ENCODE data around the gene GLYATL1B. TPM values are rescaled to one million over a fixed set of nuclear protein-coding genes. Genes with fewer than 3 reads are reported as not detected.

Gene GLYATL1B
- total and polyA plus RNA-seq, 2 donors (not counting 1 experiment from before 2014, with no cell fraction given): not detected

DNA sequence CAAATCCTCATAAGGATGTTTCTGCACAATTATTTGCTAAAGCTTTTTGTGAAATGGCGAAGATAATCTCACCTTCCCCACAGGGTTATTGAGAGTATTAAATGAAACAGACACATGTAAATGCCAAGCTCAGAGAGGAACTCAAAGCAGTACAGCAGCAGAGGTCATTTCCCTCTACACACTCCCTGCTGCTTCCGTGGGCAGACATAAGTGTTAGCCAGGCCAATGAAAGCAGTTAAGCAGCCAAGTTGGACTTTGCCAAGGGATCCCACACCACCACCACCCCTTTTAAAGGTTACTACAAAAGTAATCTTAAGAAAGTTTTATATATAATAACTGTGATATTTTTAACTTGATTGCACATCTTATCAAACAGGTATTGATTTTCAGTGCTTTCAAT lies 52.5 kb downstream of the GLYATL1B start:
- H3K9ac ChIP-seq (ENCODE audit: low read length): no peak overlapping the region
- peaks cover 0 to under 1% (median 0%) of the 10 kb centered on the region in 3 donors for H3K9me3 ChIP-seq (ENCODE audit: control extremely low read depth in 1 of 3, control insufficient read depth in 2 of 3, insufficient read depth in 1 of 3, low read length in 2 of 3)
- H3K4me1 ChIP-seq (ENCODE audit: control insufficient read depth in 2 of 2, insufficient read depth in 2 of 2, low read length in 2 of 2): peaks cover 27 to 35% of the 10 kb centered on the region in 2 donors
- peaks cover 31% of the 10 kb centered on the region for H3K79me2 ChIP-seq (ENCODE audit: control insufficient read depth, insufficient read depth, low read length)
- POLR2A ChIA-PET: no interaction called here
- H3K27me3 ChIP-seq (replicated peaks in 1 of 4; ENCODE audit: control extremely low read depth in 1 of 4, control insufficient read depth in 3 of 4, insufficient read depth in 4 of 4, low read length in 3 of 4): no peaks in the 10 kb centered on the region
- CTCF ChIA-PET: interaction anchor here (1.3 to 5.6 kb wide), 4 partner anchors 9 to 181 kb away, joined by 3 to 63 read pairs (median 10); partner anchors contain the start of gene DTX4
- H3K36me3 ChIP-seq (replicated peaks in 1 of 2; ENCODE audit: control extremely low read depth in 1 of 2, control insufficient read depth in 1 of 2, extremely low read depth in 1 of 2, insufficient read depth in 2 of 2, low read length in 1 of 2): peaks cover 2 to 17% of the 10 kb centered on the region in 2 experiments
- Mint-ChIP-seq H3K27me3 (no peaks in the 10 kb centered on the region), H3K4me3 (no peak overlapping the region), H3K9me3 (ENCODE audit: insufficient read depth) (no peaks in the 10 kb centered on the region), H3K4me1 (peaks cover 52% of the 10 kb centered on the region), H3K27ac (no peak overlapping the region)
- H2AFZ ChIP-seq (ENCODE audit: insufficient read depth, low read depth, low read length, poor library complexity, severe bottlenecking): no peak overlapping the region
- TF ChIP-seq EZH2 (IDR thresholded peaks at IDR 0.05; ENCODE audit: borderline replicate concordance, insufficient read depth, low read depth, low read length, poor library complexity, severe bottlenecking) (no peak), CTCF (IDR thresholded peaks at IDR 0.05) (no peak)
- no peak for DNase-seq
- no peak overlapping the region for H3K27ac ChIP-seq (ENCODE audit: low read length in 2 of 2)
- no peak overlapping the region for H3K4me2 ChIP-seq (replicated peaks; ENCODE audit: low read depth, low read length, poor library complexity, severe bottlenecking)
- ATAC-seq (ENCODE audit: low read depth): no peak
- no CpG with 5 or more reads among the region's 2 CpGs for whole genome bisulfite sequencing (ENCODE audit: insufficient coverage)
- H3K4me3 ChIP-seq (ENCODE audit: control extremely low read depth in 1 of 5, extremely low read depth in 1 of 5, insufficient read depth in 1 of 5, low read depth in 2 of 5, low read length in 4 of 5): no peak overlapping the region
- H4K20me1 ChIP-seq (ENCODE audit: control insufficient read depth, insufficient read depth, low read length, poor library complexity, severe bottlenecking): no peaks in the 10 kb centered on the region
- intact Hi-C loops (cut with micrococcal nuclease): loop anchor here (5.0 kb wide), 1 partner anchor 1791 kb away; no protein-coding TSS in a partner anchor

- Histone ChIP-seq H3K9ac (ENCODE audit: low read length) (no peak overlapping the region), H3K4me3 (ENCODE audit: control extremely low read depth in 1 of 5, extremely low read depth in 1 of 5, insufficient read depth in 1 of 5, low read depth in 2 of 5, low read length in 4 of 5) (no peak overlapping the region), H3K4me2 (replicated peaks; ENCODE audit: low read depth, low read length, poor library complexity, severe bottlenecking) (peak overlapping the region; percentile 96), H2AFZ (ENCODE audit: insufficient read depth, low read depth, low read length, poor library complexity, severe bottlenecking) (no peak overlapping the region), H3K9me3 (ENCODE audit: control extremely low read depth in 1 of 3, control insufficient read depth in 2 of 3, insufficient read depth in 1 of 3, low read length in 2 of 3) (no peaks in the 10 kb centered on the region), H3K27ac (ENCODE audit: low read length in 2 of 2) (peak overlapping the region in 1 of 2 donors; percentile 90), H4K20me1 (ENCODE audit: control insufficient read depth, insufficient read depth, low read length, poor library complexity, severe bottlenecking) (no peaks in the 10 kb centered on the region), H3K79me2 (ENCODE audit: control insufficient read depth, insufficient read depth, low read length) (peaks cover 47% of the 10 kb centered on the region), H3K4me1 (ENCODE audit: control insufficient read depth in 2 of 2, insufficient read depth in 2 of 2, low read length in 2 of 2) (peaks cover 26 to 33% of the 10 kb centered on the region in 2 donors), H3K36me3 (replicated peaks in 1 of 2; ENCODE audit: control extremely low read depth in 1 of 2, control insufficient read depth in 1 of 2, extremely low read depth in 1 of 2, insufficient read depth in 2 of 2, low read length in 1 of 2) (peaks cover 2 to 10% of the 10 kb centered on the region in 2 experiments), H3K27me3 (replicated peaks in 1 of 4; ENCODE audit: control extremely low read depth in 1 of 4, control insufficient read depth in 3 of 4, insufficient read depth in 4 of 4, low read length in 3 of 4) (no peaks in the 10 kb centered on the region)
- ChIA-PET POLR2A (no interaction called here), CTCF (interaction anchor here (0.8 to 3.8 kb wide), 8 partner anchors 11 to 488 kb away, joined by 3 to 94 read pairs (median 4); partner anchors contain the start of gene DTX4)
- Mint-ChIP-seq H3K4me1 (peaks cover 53% of the 10 kb centered on the region), H3K27me3 (no peaks in the 10 kb centered on the region), H3K9me3 (ENCODE audit: insufficient read depth) (no peaks in the 10 kb centered on the region), H3K4me3 (peak overlapping the region; percentile 97), H3K27ac (peak overlapping the region; percentile 60)
- no peak for DNase-seq
- 58% methylated on average over 2 of the region's 4 CpGs for WGBS (ENCODE audit: insufficient coverage)
- no peak for ATAC-seq (ENCODE audit: low read depth)
- intact Hi-C loops (cut with micrococcal nuclease): loop anchor here (5.0 kb wide), 2 partner anchors 289 to 1474 kb away; partner anchors contain the start of gene ZDHHC5
- TF ChIP-seq CTCF (IDR thresholded peaks at IDR 0.05): no peak
These were observed 55.1 kb downstream of the GLYATL1B start for GRCh38 chr11:59141191-59141590.

Measured in B cell (primary cell).